Naive thymus-derived CD8-positive, alpha-beta T cell (primary cell): ENCODE results near the gene ZEB2. TPM values are rescaled to one million over a fixed set of nuclear protein-coding genes. Genes with fewer than 3 reads are reported as not detected.

Experiments
- ATAC-seq, 2 donors: fragments of 150-1000 bp; cut with Tn5 transposase in 1 of 2; sonication (Bioruptor Pico), chemical (Tn5 transposase) in 1 of 2; 1 replicate in 1 of 2; 2 replicates in 1 of 2; pipeline ENCODE4 v1.10.0; 2021; ENCODE audit warnings: mild to moderate bottlenecking in 2 of 2, moderate library complexity in 2 of 2
- POLR2A ChIA-PET: fragments of 350-600 bp; sonication (Branson Sonifier 250); formaldehyde crosslinking; loops from one replicate; lab custom pipeline; 2021; ENCODE audit warnings: antibody characterized with exemption; lab: Charles Lee
- DNase-seq, 10 donors: peaks; one replicate each; pipeline versions ENCODE4 v3.0.0 to v3.0.0-alpha.2; 2020 to 2022
- H3K27ac Mint-ChIP-seq, 10 donors: one replicate each; pipeline ENCODE4 v1.8.0; 2020 to 2022; ENCODE audit warnings: mild to moderate bottlenecking in 10 of 10, mixed read lengths in 10 of 10, moderate library complexity in 4 of 10, inconsistent platforms in 1 of 10
- H3K27me3 Mint-ChIP-seq, 5 donors: one replicate each; pipeline ENCODE4 v1.8.0; 2021 to 2022; ENCODE audit warnings: mixed read lengths in 5 of 5
- H3K36me3 Mint-ChIP-seq, 3 donors: one replicate each; pipeline ENCODE4 v1.8.0; 2020 to 2022; ENCODE audit warnings: mixed read lengths in 3 of 3, mild to moderate bottlenecking in 2 of 3, inconsistent platforms in 1 of 3
- H3K4me1 Mint-ChIP-seq, 4 donors: one replicate each; pipeline ENCODE4 v1.8.0; 2021 to 2022; ENCODE audit warnings: mixed read lengths in 4 of 4
- H3K4me3 Mint-ChIP-seq, 10 donors: one replicate each; pipeline ENCODE4 v1.8.0; 2020 to 2022; ENCODE audit warnings: mild to moderate bottlenecking in 10 of 10, mixed read lengths in 10 of 10, moderate library complexity in 6 of 10, inconsistent platforms in 1 of 10
- H3K9me3 Mint-ChIP-seq, 9 donors: one replicate each; pipeline ENCODE4 v1.8.0; 2020 to 2022; ENCODE audit warnings: mixed read lengths in 9 of 9, mild to moderate bottlenecking in 3 of 9, inconsistent platforms in 1 of 9, moderate library complexity in 1 of 9
- polyA plus RNA-seq, 3 donors: library from polyadenylated mRNA; unstranded; fragments of 300-500 nt; fragmentation: Illumina TruSeq; gene quantifications; one replicate each; pipeline ENCODE4 v1.2.3, GENCODE V29; 2021
- total RNA-seq, 8 experiments: library from RNA in 2 of 8; stranded (reverse) in 2 of 8; gene quantifications; one replicate each; pipeline ENCODE4 v1.2.3 and lab custom pipeline; 2021 to 2026

Gene ZEB2
- total RNA-seq (1 to 10 TPM; 8.2 to 9.4 TPM), polyA plus RNA-seq (10 to 100 TPM in 1 of 3 donors, under 1 TPM in 2; 0.08 to 18.8 (median 0.58) TPM), total RNA-seq (lab: John Stamatoyannopoulos, UW) (0 to 7.9 (median 1.1) reads per million in 6 experiments)

- Mint-ChIP-seq H3K4me1 (peaks cover 25 to 40% (median 30%) of the 10 kb centered on the region in 4 donors), H3K36me3 (peaks cover 0 to 4% (median 4%) of the 10 kb centered on the region in 3 donors), H3K27me3 (peaks cover 30 to 48% (median 36%) of the 10 kb centered on the region in 5 donors), H3K9me3 (no peaks in the 10 kb centered on the region), H3K27ac (no peak within 1 kb of the TSS), H3K4me3 (peak within 1 kb of the TSS in 4 of 10 donors; percentile 4 to 65 (median 18))
- peak in 3 of 10 donors; percentile 31 to 55 (median 39) for DNase-seq
- POLR2A ChIA-PET, result no interaction called here
- ATAC-seq, result peak in 1 of 2 donors; percentile 24
These were observed at the start of gene ZEB2 for GRCh38 chr2:144519934-144520731. TSS of gene ZEB2 (minus strand) at chr2:144520119. CDS start at chr2:144517350, 2,769 bp downstream.

GRCh38 chr2:144567745-144568144 lies 47.8 kb upstream of the ZEB2 start:
- no peaks in the 10 kb centered on the region for H3K4me1 Mint-ChIP-seq
- no peaks in the 10 kb centered on the region for H3K9me3 Mint-ChIP-seq
- no peak for DNase-seq
- POLR2A ChIA-PET, result no interaction called here
- peaks cover 0 to 4% (median 0%) of the 10 kb centered on the region in 5 donors for H3K27me3 Mint-ChIP-seq
- H3K4me3 Mint-ChIP-seq, result no peak overlapping the region
- ATAC-seq, result no peak
- H3K36me3 Mint-ChIP-seq, result no peaks in the 10 kb centered on the region
- no peak overlapping the region for H3K27ac Mint-ChIP-seq

GRCh38 chr2:144566448-144566847 lies 46.5 kb upstream of the ZEB2 start:
- DNase-seq (no peak), ATAC-seq (no peak)
- Mint-ChIP-seq H3K4me3 (no peak overlapping the region), H3K4me1 (peaks cover 0 to 2% (median 0%) of the 10 kb centered on the region in 4 donors), H3K36me3 (no peaks in the 10 kb centered on the region), H3K9me3 (no peaks in the 10 kb centered on the region), H3K27me3 (peaks cover 0 to under 1% (median 0%) of the 10 kb centered on the region in 5 donors), H3K27ac (no peak overlapping the region)
- POLR2A ChIA-PET, result no interaction called here

GRCh38 chr2:144560251-144560650 lies 40.3 kb upstream of the ZEB2 start:
- no peak overlapping the region for H3K27ac Mint-ChIP-seq

GRCh38 chr2:144559681-144560080 lies 39.8 kb upstream of the ZEB2 start:
- POLR2A ChIA-PET, result no interaction called here
- H3K4me1 Mint-ChIP-seq, result peaks cover 0 to 4% (median 0%) of the 10 kb centered on the region in 4 donors
- H3K4me3 Mint-ChIP-seq, result no peak overlapping the region
- no peak for ATAC-seq
- H3K36me3 Mint-ChIP-seq, result no peaks in the 10 kb centered on the region
- H3K9me3 Mint-ChIP-seq, result peaks cover 0 to 2% (median 0%) of the 10 kb centered on the region in 9 donors
- no peak for DNase-seq
- no peaks in the 10 kb centered on the region for H3K27me3 Mint-ChIP-seq
- no peak overlapping the region for H3K27ac Mint-ChIP-seq

More at GRCh38 chr2:144560251-144560650, 40.3 kb upstream of the ZEB2 start:
- Mint-ChIP-seq H3K4me1 (peaks cover 0 to 4% (median 0%) of the 10 kb centered on the region in 4 donors), H3K4me3 (no peak overlapping the region), H3K36me3 (no peaks in the 10 kb centered on the region), H3K27me3 (no peaks in the 10 kb centered on the region), H3K9me3 (peaks cover 0 to 2% (median 0%) of the 10 kb centered on the region in 9 donors)
- DNase-seq (no peak), ATAC-seq (no peak)
- POLR2A ChIA-PET, result no interaction called here

GRCh38 chr2:144559242-144559641 lies 39.3 kb upstream of the ZEB2 start:
- Mint-ChIP-seq H3K4me1 (peaks cover 0 to 4% (median 0%) of the 10 kb centered on the region in 4 donors), H3K36me3 (no peaks in the 10 kb centered on the region), H3K27ac (no peak overlapping the region), H3K9me3 (peaks cover 0 to 2% (median 0%) of the 10 kb centered on the region in 9 donors), H3K4me3 (no peak overlapping the region), H3K27me3 (no peaks in the 10 kb centered on the region)
- no peak for ATAC-seq
- POLR2A ChIA-PET, result no interaction called here
- DNase-seq, result no peak

- H3K9me3 Mint-ChIP-seq, result peaks cover 0 to 2% (median 0%) of the 10 kb centered on the region in 9 donors
- peaks cover 0 to 5% (median 0%) of the 10 kb centered on the region in 4 donors for H3K4me1 Mint-ChIP-seq
- H3K27me3 Mint-ChIP-seq, result no peaks in the 10 kb centered on the region
- ATAC-seq (no peak), DNase-seq (no peak)
- POLR2A ChIA-PET, result no interaction called here
- no peak overlapping the region for H3K27ac Mint-ChIP-seq
- no peak overlapping the region for H3K4me3 Mint-ChIP-seq
- H3K36me3 Mint-ChIP-seq, result no peaks in the 10 kb centered on the region
These were observed 34.7 kb upstream of the ZEB2 start for GRCh38 chr2:144554492-144555210.

GRCh38 chr2:144553379-144553778 lies 33.5 kb upstream of the ZEB2 start:
- peaks cover 0 to 10% (median 0%) of the 10 kb centered on the region in 4 donors for H3K4me1 Mint-ChIP-seq
- no peak for DNase-seq
- no peaks in the 10 kb centered on the region for H3K36me3 Mint-ChIP-seq
- ATAC-seq, result no peak
- no peak overlapping the region for H3K27ac Mint-ChIP-seq
- H3K27me3 Mint-ChIP-seq, result no peaks in the 10 kb centered on the region
- H3K4me3 Mint-ChIP-seq, result no peak overlapping the region
- POLR2A ChIA-PET, result no interaction called here
- H3K9me3 Mint-ChIP-seq, result peaks cover 0 to 2% (median 0%) of the 10 kb centered on the region in 9 donors

GRCh38 chr2:144552821-144553220 lies 32.9 kb upstream of the ZEB2 start:
- POLR2A ChIA-PET, result no interaction called here
- Mint-ChIP-seq H3K27ac (peak overlapping the region in 1 of 10 donors; percentile 41), H3K4me1 (peaks cover 0 to 16% (median under 1%) of the 10 kb centered on the region in 4 donors), H3K9me3 (peaks cover 0 to 2% (median 0%) of the 10 kb centered on the region in 9 donors), H3K4me3 (no peak overlapping the region), H3K36me3 (no peaks in the 10 kb centered on the region), H3K27me3 (no peaks in the 10 kb centered on the region)
- DNase-seq (no peak), ATAC-seq (no peak)

GRCh38 chr2:144550911-144551310 lies 31.0 kb upstream of the ZEB2 start:
- ATAC-seq (no peak), DNase-seq (no peak)
- POLR2A ChIA-PET, result no interaction called here
- no peak overlapping the region for H3K4me3 Mint-ChIP-seq
- peaks cover 0 to 23% (median under 1%) of the 10 kb centered on the region in 4 donors for H3K4me1 Mint-ChIP-seq
- H3K9me3 Mint-ChIP-seq, result no peaks in the 10 kb centered on the region
- no peak overlapping the region for H3K27ac Mint-ChIP-seq
- no peaks in the 10 kb centered on the region for H3K36me3 Mint-ChIP-seq
- peaks cover 0 to 1% (median 0%) of the 10 kb centered on the region in 5 donors for H3K27me3 Mint-ChIP-seq

GRCh38 chr2:144550084-144550483 lies 30.2 kb upstream of the ZEB2 start:
- POLR2A ChIA-PET, result no interaction called here
- Mint-ChIP-seq H3K36me3 (no peaks in the 10 kb centered on the region), H3K4me1 (peaks cover 0 to 23% (median under 1%) of the 10 kb centered on the region in 4 donors), H3K27ac (no peak overlapping the region), H3K9me3 (no peaks in the 10 kb centered on the region), H3K4me3 (no peak overlapping the region), H3K27me3 (peaks cover 0 to 8% (median 0%) of the 10 kb centered on the region in 5 donors)
- DNase-seq, result no peak
- no peak for ATAC-seq

- no peak overlapping the region for H3K4me3 Mint-ChIP-seq
- peak overlapping the region in 2 of 10 donors; percentile 39 to 40 for H3K27ac Mint-ChIP-seq
- peaks cover 0 to 23% (median under 1%) of the 10 kb centered on the region in 4 donors for H3K4me1 Mint-ChIP-seq
- ATAC-seq (peak; percentile 71 to 99), DNase-seq (peak in 4 of 10 donors; percentile 27 to 56 (median 40))
- no peaks in the 10 kb centered on the region for H3K9me3 Mint-ChIP-seq
- H3K27me3 Mint-ChIP-seq, result peaks cover 0 to 8% (median 2%) of the 10 kb centered on the region in 5 donors
- H3K36me3 Mint-ChIP-seq, result no peaks in the 10 kb centered on the region
- POLR2A ChIA-PET, result no interaction called here
These were observed 28.7 kb upstream of the ZEB2 start for GRCh38 chr2:144548532-144549191.
